ENCODE results near the gene NRDC. TPM values are rescaled to one million over a fixed set of nuclear protein-coding genes. Genes with fewer than 3 reads are reported as not detected.

The NRDC gene
- total and polyA plus RNA-seq, 2 of the 8 experiments (the other 6 are each of a cell fraction or from before 2014, with no cell fraction given), result 70.2 to 182 TPM

GRCh38 chr1:51791888-51792287 lies 86.6 kb downstream of the NRDC start:
- H3K23me2 ChIP-seq (ENCODE audit: low read depth, low read length), result no peaks in the 10 kb centered on the region
- no peak overlapping the region for H2BK12ac ChIP-seq (ENCODE audit: low read depth, low read length)
- no peak overlapping the region for H2BK120ac ChIP-seq (replicated peaks; ENCODE audit: low read depth, low read length)
- H2BK15ac ChIP-seq (ENCODE audit: low read length), result no peak overlapping the region
- no peak overlapping the region for H3K9ac ChIP-seq (replicated peaks in 1 of 4; ENCODE audit: extremely low read depth in 1 of 4, low read depth in 3 of 4, low read length in 3 of 4)
- 89% methylated on average over 1 of the region's 1 CpG; no CpG with 5 or more reads in 1 of the 2 experiments for WGBS, 2 experiments (ENCODE audit: extremely low coverage in 1 of 2, insufficient coverage in 1 of 2, insufficient read length in 1 of 2, insufficient replicate concordance in 2 of 2, low coverage in 1 of 2, low lambda C conversion rate in 2 of 2, missing lambda C conversion rate in 1 of 2)
- no peak overlapping the region for H4K91ac ChIP-seq (replicated peaks; ENCODE audit: insufficient read length, low read length)
- H3K4me1 ChIP-seq (replicated peaks in 1 of 4; ENCODE audit: control insufficient read depth in 3 of 4, insufficient read depth in 4 of 4, low read length in 3 of 4), result no peaks in the 10 kb centered on the region
- H2BK20ac ChIP-seq (ENCODE audit: low read length), result no peak overlapping the region
- no peak overlapping the region for H3K4ac ChIP-seq (replicated peaks; ENCODE audit: insufficient read length, low read depth, low read length)
- no peak overlapping the region for H3K23ac ChIP-seq (ENCODE audit: insufficient read length)
- H4K5ac ChIP-seq (ENCODE audit: insufficient read length, low read depth, low read length), result no peak overlapping the region
- no peak overlapping the region for H2BK5ac ChIP-seq (ENCODE audit: low read depth, low read length)
- no peak overlapping the region for H3K56ac ChIP-seq (replicated peaks; ENCODE audit: insufficient read length, low read depth, low read length)
- no peak overlapping the region for H2AFZ ChIP-seq (ENCODE audit: low read length)
- ChIA-PET CTCF (ENCODE audit: partially characterized antibody) (interaction anchor here (1.6 to 3.0 kb wide), 2 partner anchors 9 to 23 kb away, joined by 5 to 12 read pairs; no protein-coding TSS in a partner anchor), POLR2A (ENCODE audit: partially characterized antibody) (interaction anchor here (1.5 kb wide), 1 partner anchor 8 kb away, joined by 5 read pairs; no protein-coding TSS in a partner anchor)
- H4K8ac ChIP-seq (ENCODE audit: extremely low read depth, insufficient read depth, low read length), result no peak overlapping the region
- FAIRE-seq, result no peak
- no peak for DNase-seq (ENCODE audit: low read depth in 1 of 2, low spot score in 2 of 2)
- H3K4me2 ChIP-seq (ENCODE audit: insufficient read depth in 1 of 2, low read depth in 2 of 2, low read length in 2 of 2), result no peak overlapping the region
- H3K79me2 ChIP-seq (ENCODE audit: control insufficient read depth in 1 of 2, insufficient read depth in 2 of 2, low read length in 2 of 2), result no peaks in the 10 kb centered on the region
- no peak for TF ChIP-seq MAX (IDR thresholded peaks at IDR 0.05)
- no peak for TF ChIP-seq PHF8 (conservative IDR thresholded peaks at IDR 0.05; ENCODE audit: low read depth, low read length)
- TF ChIP-seq POLR2A (IDR thresholded peaks at IDR 0.05; ENCODE audit: control extremely low read depth in 1 of 2, low read depth in 2 of 2, low read length in 2 of 2), result peak in 1 of 2 experiments; percentile 25; a peak in 1 of 3 replicates
- no peak for TF ChIP-seq HDAC6 (IDR thresholded peaks at IDR 0.05; ENCODE audit: low read depth, low read length)
- H3K27me3 ChIP-seq (replicated peaks in 1 of 4; ENCODE audit: control insufficient read depth in 3 of 4, extremely low read depth in 1 of 4, insufficient read depth in 3 of 4, low read length in 3 of 4), result no peaks in the 10 kb centered on the region
- H3K14ac ChIP-seq (ENCODE audit: insufficient read length), result no peak overlapping the region
- H2AK5ac ChIP-seq (ENCODE audit: low read depth, low read length), result no peak overlapping the region
- no peak overlapping the region for H3K4me3 ChIP-seq (ENCODE audit: extremely low read depth in 1 of 4, insufficient read depth in 2 of 4, low read depth in 3 of 4, low read length in 4 of 4)
- H3K36me3 ChIP-seq (ENCODE audit: control insufficient read depth in 2 of 4, insufficient read depth in 4 of 4, low read length in 3 of 4), result peaks cover 26 to 80% (median 66%) of the 10 kb centered on the region in 4 experiments
- H3K79me1 ChIP-seq (ENCODE audit: low read depth, low read length), result no peaks in the 10 kb centered on the region
- peaks cover 0 to 3% of the 10 kb centered on the region in 2 experiments for H4K20me1 ChIP-seq (replicated peaks in 1 of 2; ENCODE audit: control insufficient read depth in 1 of 2, insufficient read depth in 2 of 2, low read length in 2 of 2)
- no peak overlapping the region for H3K27ac ChIP-seq (ENCODE audit: low read depth, low read length)
- H3K18ac ChIP-seq (ENCODE audit: extremely low read depth, low read length), result no peak overlapping the region
- no peaks in the 10 kb centered on the region for H3K9me3 ChIP-seq (ENCODE audit: insufficient read depth in 2 of 2, low read depth in 1 of 2, low read length in 1 of 2)

All from H1 (cell line).